Mononuclear cell (primary cell): Measurements from ENCODE around the gene FAM76A. TPM values are rescaled to one million over a fixed set of nuclear protein-coding genes. Genes with fewer than 3 reads are reported as not detected.
"Not testable (repeated sequence)": the region's sequence is repeated elsewhere in the genome, so short reads cannot be mapped to it uniquely, and the experiment has no call there.

Experiments used
- H3K27me3 ChIP-seq: 2 replicates; pipeline ENCODE4 v1.6.0; 2011; ENCODE audit warnings: low read length, control low read depth; ENCODE audit not compliant: insufficient read depth
- H3K4me1 ChIP-seq: 2 replicates; pipeline ENCODE4 v1.5.1; 2011; ENCODE audit warnings: mild to moderate bottlenecking, low read length, control low read depth; ENCODE audit not compliant: insufficient read depth
- H3K4me3 ChIP-seq: 2 replicates; pipeline ENCODE4 v1.5.1; 2011; ENCODE audit warnings: mild to moderate bottlenecking, low read length, moderate library complexity
- H3K9me3 ChIP-seq: 2 replicates; pipeline ENCODE4 v1.5.1; 2011; ENCODE audit warnings: low read depth, mild to moderate bottlenecking, control low read depth, low read length
- total RNA-seq: library from RNA; depleted of rRNA; stranded (reverse); fragments of >200 nt; gene quantifications from one replicate; pipeline ENCODE4 v1.2.3, GENCODE V29; 2012

The FAM76A gene
- total RNA-seq, 1 donor: 18.7 TPM

- Histone ChIP-seq H3K4me3 (no peak overlapping the region), H3K27me3 (no peaks in the 10 kb centered on the region), H3K4me1 (no peaks in the 10 kb centered on the region), H3K9me3 (no peaks in the 10 kb centered on the region)
Observed at GRCh38 chr1:27759236-27759635, 33.5 kb downstream of the FAM76A start.

GRCh38 chr1:27760426-27760825, 34.7 kb downstream of the FAM76A start:
- Histone ChIP-seq H3K4me1 (no peaks in the 10 kb centered on the region), H3K4me3 (no peak overlapping the region), H3K27me3 (no peaks in the 10 kb centered on the region), H3K9me3 (no peaks in the 10 kb centered on the region)

DNA sequence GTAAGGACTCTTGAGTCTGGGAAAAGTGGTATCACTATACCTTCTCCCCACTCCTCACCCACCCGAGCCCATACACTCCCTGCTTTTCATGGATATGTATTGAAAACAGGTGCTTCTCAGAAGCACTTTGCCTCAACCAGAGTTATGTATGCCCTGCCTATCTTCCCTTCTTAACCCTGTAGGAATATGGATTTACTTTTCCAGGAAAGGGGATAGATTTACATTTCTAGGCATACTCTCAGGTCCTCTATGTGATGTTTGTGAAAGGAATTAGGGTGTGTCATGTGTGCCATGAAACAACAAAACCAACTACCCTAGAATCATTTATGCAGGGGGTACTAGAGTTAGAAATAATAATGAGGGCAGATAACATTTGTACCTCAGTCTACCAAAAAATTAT, 36.3 kb downstream of the FAM76A start:
- no peaks in the 10 kb centered on the region for H3K27me3 ChIP-seq
- H3K9me3 ChIP-seq: no peaks in the 10 kb centered on the region
- no peaks in the 10 kb centered on the region for H3K4me1 ChIP-seq
- no peak overlapping the region for H3K4me3 ChIP-seq

- Histone ChIP-seq H3K27me3 (no peaks in the 10 kb centered on the region), H3K4me1 (no peaks in the 10 kb centered on the region), H3K4me3 (no peak overlapping the region), H3K9me3 (no peaks in the 10 kb centered on the region)
Observed at GRCh38 chr1:27763358-27763757, 37.6 kb downstream of the FAM76A start.

- peaks cover 25% of the 10 kb centered on the region for H3K4me1 ChIP-seq
- no peaks in the 10 kb centered on the region for H3K27me3 ChIP-seq
- H3K9me3 ChIP-seq: no peaks in the 10 kb centered on the region
- H3K4me3 ChIP-seq: no peak overlapping the region
Observed at GRCh38 chr1:27770293-27770830, 44.6 kb downstream of the FAM76A start.

DNA sequence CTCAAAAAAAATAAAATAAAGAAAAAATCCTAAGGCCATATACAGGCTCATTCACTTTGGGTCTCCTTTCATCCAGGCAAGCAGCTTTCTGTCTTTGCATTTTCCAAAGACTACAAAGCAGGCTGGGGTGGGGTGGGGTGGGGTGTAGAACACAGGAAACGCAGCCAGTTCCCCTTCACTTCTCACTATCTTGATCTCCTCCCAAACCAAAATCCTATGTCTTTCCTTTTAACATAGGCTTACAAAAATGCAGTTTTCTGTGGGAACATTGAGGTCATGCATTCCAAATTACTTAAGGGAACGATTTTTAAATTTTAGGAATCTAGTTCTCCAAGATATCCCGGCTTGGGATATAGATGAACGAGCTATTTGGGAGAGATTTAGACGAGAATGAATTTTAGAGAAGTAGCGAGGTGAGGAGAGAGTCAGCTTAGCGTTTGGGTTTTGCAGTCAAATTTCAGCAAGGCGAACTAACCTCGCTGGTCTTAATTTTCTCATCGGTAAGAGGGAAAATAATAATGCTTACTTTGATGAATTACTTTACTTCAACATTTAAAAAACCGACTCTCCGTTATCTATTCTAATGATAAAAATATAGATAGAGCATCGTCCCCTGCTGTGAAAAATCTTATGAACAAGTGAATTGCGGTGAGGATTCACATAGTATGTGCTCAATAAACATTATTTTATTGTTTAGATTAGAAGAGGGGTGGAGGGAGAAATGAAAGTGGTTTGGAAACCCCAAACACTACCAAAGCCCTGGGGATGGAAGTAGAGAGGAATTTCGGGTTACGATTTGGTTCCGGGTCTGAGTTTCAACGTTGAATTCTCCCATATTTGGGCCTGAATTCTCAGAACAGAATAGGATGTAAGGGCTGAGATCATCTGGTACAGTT, 46.5 kb downstream of the FAM76A start:
- Histone ChIP-seq H3K27me3 (no peaks in the 10 kb centered on the region), H3K4me3 (peak overlapping the region; percentile 94), H3K9me3 (no peaks in the 10 kb centered on the region), H3K4me1 (peaks cover 29% of the 10 kb centered on the region)

- H3K4me1 ChIP-seq: peaks cover 37% of the 10 kb centered on the region
- peak within 1 kb of the TSS; percentile 94 for H3K4me3 ChIP-seq
- no peaks in the 10 kb centered on the region for H3K9me3 ChIP-seq
- H3K27me3 ChIP-seq: no peaks in the 10 kb centered on the region
Observed at GRCh38 chr1:27772932-27773825, 47.4 kb downstream of the FAM76A start, which contains the start of gene STX12. Gene STX12, plus strand, starts transcription at chr1:27773219. Its CDS starts 89 bp downstream, at chr1:27773308.

- Histone ChIP-seq H3K27me3 (no peaks in the 10 kb centered on the region), H3K4me3 (peak overlapping the region; percentile 94), H3K4me1 (peaks cover 44% of the 10 kb centered on the region), H3K9me3 (no peaks in the 10 kb centered on the region)
Observed at GRCh38 chr1:27773826-27774445, 48.2 kb downstream of the FAM76A start.

DNA sequence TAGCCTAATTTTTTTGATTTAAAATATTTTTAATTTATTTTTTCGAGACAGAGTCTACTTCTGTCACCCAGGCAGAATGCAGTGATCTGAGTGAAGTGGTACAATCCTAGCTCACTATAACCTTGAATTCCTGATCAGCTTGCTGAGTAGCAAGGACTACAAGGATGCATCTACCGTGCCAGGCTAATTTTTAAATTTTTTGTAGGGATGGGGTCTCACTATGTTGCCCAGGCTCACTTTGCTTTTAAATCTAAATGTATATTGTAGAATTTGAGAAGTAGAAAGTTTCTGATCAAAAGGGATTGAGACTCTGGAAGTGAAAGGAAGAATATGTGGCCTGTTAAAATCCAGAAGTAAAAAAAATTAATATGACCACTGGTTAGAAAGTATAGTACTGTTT, 48.9 kb downstream of the FAM76A start:
- Histone ChIP-seq H3K4me1 (peaks cover 51% of the 10 kb centered on the region), H3K27me3 (no peaks in the 10 kb centered on the region), H3K9me3 (no peaks in the 10 kb centered on the region), H3K4me3 (no peak overlapping the region)

DNA sequence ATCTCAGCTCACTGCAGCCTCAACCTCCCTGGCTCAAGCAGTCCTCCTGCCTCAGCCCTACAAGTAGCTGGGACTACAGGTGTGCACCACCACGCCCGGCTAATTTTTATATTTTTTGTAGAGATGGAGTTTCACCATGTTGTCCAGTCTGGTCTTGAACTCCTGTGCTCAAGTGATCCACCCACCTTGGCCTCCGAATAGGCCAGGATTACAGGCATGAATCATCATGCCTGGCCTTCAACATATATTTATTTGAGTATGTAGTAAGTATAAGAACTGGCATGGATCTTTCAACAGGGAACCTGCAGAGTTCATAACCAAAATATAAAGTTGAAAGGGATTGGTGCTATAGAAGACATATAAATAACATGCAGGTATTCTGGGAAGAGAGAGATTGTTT, 49.6 kb downstream of the FAM76A start:
- H3K27me3 ChIP-seq, H3K9me3 ChIP-seq, H3K4me3 ChIP-seq: not testable (repeated sequence)
- H3K4me1 ChIP-seq: peaks cover 58% of the 10 kb centered on the region

DNA sequence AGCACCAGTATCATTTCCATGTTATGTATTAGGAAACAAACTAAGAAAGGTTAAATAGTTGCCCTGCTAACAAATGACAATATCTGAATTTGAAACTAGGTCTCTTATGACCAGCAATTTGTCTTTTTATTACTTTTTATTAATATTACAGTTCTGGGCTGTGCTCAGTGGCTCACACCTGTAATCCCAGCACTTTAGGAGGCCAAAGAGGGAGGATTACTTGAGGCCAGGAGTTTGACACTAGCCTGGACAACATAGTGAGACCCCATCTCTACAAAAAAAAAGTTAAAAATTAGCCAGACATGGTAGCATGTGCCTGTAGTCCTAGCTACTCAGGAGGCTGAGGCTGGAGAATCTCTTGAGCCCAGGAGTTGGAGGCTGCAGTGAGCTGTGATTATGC, 50.5 kb downstream of the FAM76A start:
- peaks cover 68% of the 10 kb centered on the region for H3K4me1 ChIP-seq
- H3K9me3 ChIP-seq, H3K27me3 ChIP-seq, H3K4me3 ChIP-seq: not testable (repeated sequence)

- Histone ChIP-seq H3K27me3 (no peaks in the 10 kb centered on the region), H3K9me3 (no peaks in the 10 kb centered on the region), H3K4me1 (peaks cover 60% of the 10 kb centered on the region), H3K4me3 (no peak overlapping the region)
Observed at GRCh38 chr1:27778056-27778455, 52.3 kb downstream of the FAM76A start.

DNA sequence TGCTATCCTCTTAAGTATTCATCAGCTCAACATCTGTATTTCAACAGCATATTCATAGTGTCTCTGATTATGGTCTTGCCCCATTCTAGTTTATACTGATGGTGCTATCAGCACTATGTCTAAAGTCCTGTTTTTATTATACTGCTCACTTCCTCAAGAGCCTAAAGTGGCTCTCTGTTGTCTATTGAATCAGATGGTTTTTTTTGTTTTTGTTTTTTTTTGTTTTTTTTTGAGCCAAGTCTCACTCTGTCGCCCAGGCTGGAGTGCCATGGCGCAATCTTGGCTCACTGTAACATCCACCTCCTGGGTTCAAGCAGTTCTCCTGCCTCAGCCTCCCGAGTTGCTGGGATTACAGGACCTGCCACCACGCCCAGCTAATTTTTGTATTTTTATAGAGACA, 53.4 kb downstream of the FAM76A start:
- H3K4me3 ChIP-seq: no peak overlapping the region
- H3K4me1 ChIP-seq: peaks cover 56% of the 10 kb centered on the region

GRCh38 chr1:27782950-27783349, 57.2 kb downstream of the FAM76A start:
- Histone ChIP-seq H3K27me3 (no peaks in the 10 kb centered on the region), H3K9me3 (no peaks in the 10 kb centered on the region), H3K4me1 (peaks cover 34% of the 10 kb centered on the region), H3K4me3 (no peak overlapping the region)

More for the DNA sequence above, 53.4 kb downstream of the FAM76A start:
- H3K27me3 ChIP-seq: no peaks in the 10 kb centered on the region
- no peaks in the 10 kb centered on the region for H3K9me3 ChIP-seq

DNA sequence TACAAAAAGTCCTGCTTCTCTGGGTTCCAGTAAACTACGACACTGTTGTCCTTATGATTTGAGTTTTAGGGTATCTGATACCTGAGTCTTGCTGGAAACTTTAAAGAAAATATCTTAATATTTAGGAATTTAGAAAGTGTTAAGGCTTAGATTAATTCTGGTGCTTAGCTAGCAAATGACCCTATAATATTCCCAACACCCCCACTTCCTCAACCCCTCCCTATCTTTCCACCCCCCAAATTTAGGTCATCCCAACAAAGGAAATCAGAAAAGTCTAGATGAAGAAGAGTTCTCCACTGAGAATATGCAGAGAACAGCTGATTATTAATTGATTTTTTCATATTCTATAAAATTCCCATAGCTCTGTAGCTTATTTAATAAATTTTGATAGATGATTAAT, 58.9 kb downstream of the FAM76A start:
- H3K4me3 ChIP-seq: no peak overlapping the region
- no peaks in the 10 kb centered on the region for H3K27me3 ChIP-seq
- H3K9me3 ChIP-seq: no peaks in the 10 kb centered on the region
- H3K4me1 ChIP-seq: peaks cover 30% of the 10 kb centered on the region
